Stomach (tissue), 4 donors: ENCODE data around the gene PRRG4.

Source experiments
- CTCF ChIP-seq, 7 experiments: fragments of 450-650 bp in 4 of 7; fragments of 200-600 bp in 3 of 7; sonication (generic) in 3 of 7; IDR thresholded peaks; one replicate each; pipeline ENCODE4 v1.5.1; 2016 to 2019; ENCODE audit warnings: antibody characterized with exemption in 7 of 7, control low read depth in 2 of 7, mild to moderate bottlenecking in 1 of 7
- EP300 ChIP-seq: sonication (generic); formaldehyde crosslinking; IDR thresholded peaks from one replicate; pipeline ENCODE4 v1.6.1; 2017; ENCODE audit warnings: antibody characterized with exemption
- POLR2A ChIP-seq, 4 donors: fragments of 450-650 bp; IDR thresholded peaks; one replicate each; pipeline ENCODE4 v1.6.1; 2016; ENCODE audit warnings: antibody characterized with exemption in 4 of 4, control low read depth in 2 of 4, mild to moderate bottlenecking in 1 of 4, moderate library complexity in 1 of 4

GRCh38 chr11:32821917-32822560 lies 7.7 kb upstream of the PRRG4 start:
- TF ChIP-seq POLR2A (IDR thresholded peaks at IDR 0.05) (no peak), CTCF (IDR thresholded peaks at IDR 0.05) (no peak), EP300 (no peak)
